Thymus (tissue), 11 donors: Measurements from ENCODE around the gene FASLG. TPM values are rescaled to one million over a fixed set of nuclear protein-coding genes. Genes with fewer than 3 reads are reported as not detected.
A peak's percentile ranks its signal among the peaks of the same experiment; 100 is the strongest.

Experiments
- DNase-seq, 9 donors: peaks; one replicate each; pipeline ENCODE4 v3.0.0-alpha.2; 2013; ENCODE audit warnings: low spot score in 9 of 9, low read depth in 6 of 9, missing footprints in 1 of 9
- H3K27ac ChIP-seq, 2 donors: one replicate each; pipeline ENCODE4 v1.5.1; 2013; ENCODE audit warnings: control low read depth in 1 of 2, low read depth in 1 of 2, low read length in 1 of 2, mild to moderate bottlenecking in 1 of 2, moderate library complexity in 1 of 2
- H3K27me3 ChIP-seq, 2 donors: one replicate each; pipeline ENCODE4 v1.5.1; 2013; ENCODE audit warnings: low read length in 1 of 2; ENCODE audit not compliant: control insufficient read depth in 2 of 2, insufficient read depth in 1 of 2
- H3K36me3 ChIP-seq, 2 donors: one replicate each; pipeline ENCODE4 v1.5.1; 2013; ENCODE audit warnings: low read length in 1 of 2, mild to moderate bottlenecking in 1 of 2, moderate library complexity in 1 of 2; ENCODE audit not compliant: control insufficient read depth in 2 of 2, insufficient read depth in 2 of 2
- H3K4me1 ChIP-seq, 2 donors: one replicate each; pipeline ENCODE4 v1.5.1; 2013; ENCODE audit warnings: low read length in 2 of 2; ENCODE audit not compliant: control insufficient read depth in 2 of 2, insufficient read depth in 2 of 2
- H3K4me3 ChIP-seq, 2 donors: one replicate each; pipeline ENCODE4 v1.5.1; 2013; ENCODE audit warnings: low read length in 2 of 2, control low read depth in 1 of 2, mild to moderate bottlenecking in 1 of 2
- H3K9me3 ChIP-seq, 2 donors: one replicate each; pipeline ENCODE4 v1.5.1; 2013; ENCODE audit warnings: low read length in 1 of 2, mild to moderate bottlenecking in 1 of 2; ENCODE audit not compliant: control insufficient read depth in 2 of 2, insufficient read depth in 1 of 2
- WGBS: extraction: QIAGEN DNeasy Blood & Tissue Kit; methylation state at CpG from one replicate; pipeline ENCODE4 v1.1.7; 2013; 5-methylcytosine and 5-hydroxymethylcytosine counted together
- polyA plus RNA-seq: library from polyadenylated mRNA; stranded (reverse); fragments of 200-250 nt; gene quantifications from one replicate; pipeline ENCODE4 v1.2.3, GENCODE V29; 2013
- total RNA-seq: library from RNA; stranded (reverse); fragments of 120-200 nt; gene quantifications from one replicate; pipeline ENCODE4 v1.2.4, GENCODE V29; 2013
- donor health status: healthy.

The FASLG gene
- total and polyA plus RNA-seq, 2 donors: 0.32 to 0.71 TPM

GRCh38 chr1:172638885-172639831 lies 19.7 kb upstream of the FASLG start:
- peaks cover 0 to 14% of the 10 kb centered on the region in 2 donors for H3K27me3 ChIP-seq
- peak overlapping the region; percentile 22 to 64 for H3K27ac ChIP-seq
- WGBS: 38% methylated on average over 9 of the region's 9 CpGs
- no peak overlapping the region for H3K4me3 ChIP-seq
- peak; percentile 48 to 88 (median 68) for DNase-seq
- peaks cover 0 to 3% of the 10 kb centered on the region in 2 donors for H3K9me3 ChIP-seq
- H3K4me1 ChIP-seq: peaks cover 20 to 43% of the 10 kb centered on the region in 2 donors
- no peaks in the 10 kb centered on the region for H3K36me3 ChIP-seq

- H3K36me3 ChIP-seq: no peaks in the 10 kb centered on the region
- H3K4me1 ChIP-seq: peaks cover 22 to 46% of the 10 kb centered on the region in 2 donors
- H3K9me3 ChIP-seq: peaks cover 0 to 3% of the 10 kb centered on the region in 2 donors
- no peak overlapping the region for H3K4me3 ChIP-seq
- no peak for DNase-seq
- 87% methylated on average over 8 of the region's 8 CpGs for WGBS
- no peak overlapping the region for H3K27ac ChIP-seq
- H3K27me3 ChIP-seq: peaks cover 0 to 18% of the 10 kb centered on the region in 2 donors
These were observed 18.8 kb upstream of the FASLG start for GRCh38 chr1:172640111-172640510.

GRCh38 chr1:172641492-172641891 lies 17.4 kb upstream of the FASLG start:
- 56% methylated on average over 5 of the region's 5 CpGs for WGBS
- H3K4me1 ChIP-seq: peaks cover 22 to 52% of the 10 kb centered on the region in 2 donors
- H3K36me3 ChIP-seq: no peaks in the 10 kb centered on the region
- no peak overlapping the region for H3K4me3 ChIP-seq
- no peak overlapping the region for H3K27ac ChIP-seq
- H3K9me3 ChIP-seq: no peaks in the 10 kb centered on the region
- DNase-seq: no peak
- peaks cover 0 to 25% of the 10 kb centered on the region in 2 donors for H3K27me3 ChIP-seq

- H3K4me1 ChIP-seq: peaks cover 30 to 56% of the 10 kb centered on the region in 2 donors
- no peak for DNase-seq
- H3K4me3 ChIP-seq: no peak overlapping the region
- 91% methylated on average over 6 of the region's 6 CpGs for WGBS
- no peaks in the 10 kb centered on the region for H3K36me3 ChIP-seq
- no peak overlapping the region for H3K27ac ChIP-seq
- H3K27me3 ChIP-seq: peaks cover 0 to 25% of the 10 kb centered on the region in 2 donors
- H3K9me3 ChIP-seq: no peaks in the 10 kb centered on the region
These were observed 15.9 kb upstream of the FASLG start for GRCh38 chr1:172642970-172643369.

GRCh38 chr1:172646653-172647052 lies 12.2 kb upstream of the FASLG start:
- H3K36me3 ChIP-seq: no peaks in the 10 kb centered on the region

GRCh38 chr1:172647110-172647564 lies 11.8 kb upstream of the FASLG start:
- no peak overlapping the region for H3K27ac ChIP-seq
- H3K4me3 ChIP-seq: no peak overlapping the region
- peak in 6 of 9 donors; percentile 27 to 81 (median 49) for DNase-seq
- H3K9me3 ChIP-seq: no peaks in the 10 kb centered on the region
- WGBS: 11% methylated on average over 8 of the region's 8 CpGs
- no peaks in the 10 kb centered on the region for H3K36me3 ChIP-seq
- H3K4me1 ChIP-seq: peaks cover 21 to 35% of the 10 kb centered on the region in 2 donors
- peaks cover 0 to 13% of the 10 kb centered on the region in 2 donors for H3K27me3 ChIP-seq

More at GRCh38 chr1:172646653-172647052, 12.2 kb upstream of the FASLG start:
- no peak overlapping the region for H3K4me3 ChIP-seq
- H3K9me3 ChIP-seq: no peaks in the 10 kb centered on the region
- H3K4me1 ChIP-seq: peaks cover 21 to 35% of the 10 kb centered on the region in 2 donors
- H3K27ac ChIP-seq: peak overlapping the region in 1 of 2 donors; percentile 3
- no peak for DNase-seq
- peaks cover 0 to 13% of the 10 kb centered on the region in 2 donors for H3K27me3 ChIP-seq
- WGBS: 93% methylated on average over 1 of the region's 1 CpG

- peaks cover 0 to 13% of the 10 kb centered on the region in 2 donors for H3K27me3 ChIP-seq
- no peaks in the 10 kb centered on the region for H3K36me3 ChIP-seq
- no peak overlapping the region for H3K27ac ChIP-seq
- DNase-seq: no peak
- WGBS: 97% methylated on average over 4 of the region's 4 CpGs
- no peak overlapping the region for H3K4me3 ChIP-seq
- peaks cover 18 to 33% of the 10 kb centered on the region in 2 donors for H3K4me1 ChIP-seq
- H3K9me3 ChIP-seq: no peaks in the 10 kb centered on the region
These were observed 10.9 kb upstream of the FASLG start for GRCh38 chr1:172647987-172648386.

- H3K27ac ChIP-seq: no peak overlapping the region
- over 99% methylated on average over 2 of the region's 2 CpGs for WGBS
- H3K36me3 ChIP-seq: no peaks in the 10 kb centered on the region
- H3K27me3 ChIP-seq: peaks cover 0 to 3% of the 10 kb centered on the region in 2 donors
- DNase-seq: no peak
- H3K9me3 ChIP-seq: no peaks in the 10 kb centered on the region
- H3K4me1 ChIP-seq: peaks cover 9 to 14% of the 10 kb centered on the region in 2 donors
- no peak overlapping the region for H3K4me3 ChIP-seq
These were observed 8.3 kb upstream of the FASLG start for GRCh38 chr1:172650474-172651193.
